Measurements from ENCODE around the gene PLEKHA8.

PLEKHA8 gene

GRCh38 chr7:30114536-30115238, 86.5 kb downstream of the PLEKHA8 start:
- no peak for DNase-seq

- no peak for DNase-seq
These were observed 87.6 kb downstream of the PLEKHA8 start for GRCh38 chr7:30115709-30116297.

DNA sequence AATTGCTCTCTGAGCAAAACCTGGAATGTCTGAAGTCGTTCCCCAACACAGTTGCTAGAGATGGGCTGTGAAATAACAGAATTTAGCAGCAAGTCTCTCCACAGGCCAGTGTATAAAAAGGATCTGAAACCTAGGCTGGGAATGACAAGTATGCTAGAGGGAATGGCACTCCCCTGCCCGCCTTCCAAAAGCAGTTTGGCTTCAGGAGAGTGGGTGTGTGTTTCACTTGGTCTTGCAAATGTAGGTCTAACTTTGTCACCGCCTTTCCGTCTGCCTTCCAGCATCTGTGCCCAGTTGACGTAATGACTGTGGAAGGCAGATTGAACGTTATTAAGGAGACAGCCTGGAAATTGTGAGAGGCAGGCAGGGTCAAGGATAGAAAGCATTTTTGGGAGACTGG, 88.6 kb downstream of the PLEKHA8 start:
- no peak for DNase-seq

DNA sequence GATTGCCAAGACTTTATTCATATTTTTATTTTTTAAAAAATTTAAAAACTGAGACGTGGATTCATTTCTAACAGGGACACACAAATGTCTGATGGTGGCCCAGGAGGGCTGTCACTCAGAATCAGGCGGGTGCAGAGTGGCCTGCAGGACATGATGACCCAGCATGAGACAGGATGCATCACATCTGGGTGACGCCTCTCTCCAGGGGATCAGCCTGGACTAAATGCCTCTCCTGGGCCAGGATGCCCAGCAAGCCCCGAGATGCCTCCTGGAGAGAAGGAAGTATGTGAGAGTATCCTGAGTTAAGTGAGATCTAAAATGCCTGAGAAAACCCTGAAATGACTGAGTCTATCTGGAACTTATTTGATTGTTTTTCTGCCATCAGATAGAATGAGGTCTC, 89.7 kb downstream of the PLEKHA8 start:
- DNase-seq: no peak

DNA sequence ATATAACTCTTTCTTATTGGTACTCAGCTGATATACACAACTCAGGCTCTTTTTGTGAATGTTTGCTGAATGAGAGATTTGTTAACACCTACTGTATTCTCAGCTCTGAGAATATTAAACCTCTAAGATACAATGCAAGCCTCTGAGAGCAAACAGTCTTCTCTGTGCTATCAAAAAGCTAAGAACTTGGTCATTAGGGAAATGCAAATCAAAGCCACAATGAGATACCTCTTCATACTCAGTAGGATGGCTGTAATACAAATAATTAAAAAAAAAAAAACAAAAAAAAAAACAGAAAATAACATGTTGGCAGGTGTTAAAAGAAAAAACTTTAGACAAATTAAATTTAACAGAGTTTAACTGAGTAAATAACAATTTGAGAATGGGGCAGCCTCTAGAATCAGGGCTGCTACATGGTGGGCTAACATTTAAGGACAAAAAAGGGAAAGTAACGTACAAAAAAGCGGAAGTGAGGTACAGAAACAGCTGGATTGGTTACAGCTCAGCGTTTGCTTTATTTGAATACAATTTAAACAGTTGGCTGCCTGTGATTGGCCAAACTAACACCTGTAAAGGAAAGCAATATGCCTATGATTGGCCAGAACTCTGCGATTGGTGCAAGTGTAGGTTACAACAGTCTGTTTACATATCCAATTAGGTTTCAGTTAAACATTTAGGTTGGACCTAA, 91.8 kb downstream of the PLEKHA8 start:
- DNase-seq: no peak

- no peak for DNase-seq
These were observed 105.8 kb downstream of the PLEKHA8 start for GRCh38 chr7:30133736-30134610.

DNA sequence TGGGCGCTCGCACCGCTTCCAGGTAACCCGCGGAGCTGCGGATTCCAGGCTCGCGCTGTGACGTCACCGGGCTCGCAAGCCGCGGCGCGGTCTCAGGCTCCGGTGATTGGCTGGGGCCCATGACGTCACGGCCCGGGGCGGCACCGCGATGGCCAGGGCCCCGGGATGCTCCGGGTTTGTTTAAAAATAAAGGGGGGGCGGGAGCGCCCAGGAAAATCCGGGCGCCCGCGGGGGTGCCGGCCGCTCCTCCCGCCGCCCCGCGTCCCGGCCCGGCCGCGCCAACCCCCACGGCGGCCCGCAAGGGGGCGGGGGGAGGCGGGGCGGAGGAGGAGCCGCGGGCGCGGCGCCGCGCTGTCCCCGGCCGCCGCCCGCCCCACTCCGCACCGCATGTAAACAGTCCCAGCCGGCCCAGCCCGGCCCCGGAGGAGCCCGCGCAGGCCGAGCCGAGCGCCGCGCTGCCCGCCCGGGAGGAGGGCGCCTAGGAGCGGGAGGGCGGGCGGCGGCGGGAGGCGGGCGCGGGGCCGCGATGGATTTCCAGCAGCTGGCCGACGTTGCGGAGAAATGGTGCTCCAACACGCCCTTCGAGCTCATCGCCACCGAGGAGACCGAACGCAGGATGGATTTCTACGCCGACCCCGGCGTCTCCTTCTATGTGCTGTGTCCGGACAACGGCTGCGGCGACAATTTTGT, 106.5 kb downstream of the PLEKHA8 start, which contains the start of gene MTURN:
Gene MTURN (plus strand): TSS at position 376 of the 690 bp plus-strand sequence. CDS start 151 bp downstream, at position 527.
- peak; percentile 96 for DNase-seq

GRCh38 chr7:30135301-30136116, 107.3 kb downstream of the PLEKHA8 start:
- DNase-seq: peak; percentile 59

- DNase-seq: no peak
These were observed 108.0 kb downstream of the PLEKHA8 start for GRCh38 chr7:30136117-30136731.

DNA sequence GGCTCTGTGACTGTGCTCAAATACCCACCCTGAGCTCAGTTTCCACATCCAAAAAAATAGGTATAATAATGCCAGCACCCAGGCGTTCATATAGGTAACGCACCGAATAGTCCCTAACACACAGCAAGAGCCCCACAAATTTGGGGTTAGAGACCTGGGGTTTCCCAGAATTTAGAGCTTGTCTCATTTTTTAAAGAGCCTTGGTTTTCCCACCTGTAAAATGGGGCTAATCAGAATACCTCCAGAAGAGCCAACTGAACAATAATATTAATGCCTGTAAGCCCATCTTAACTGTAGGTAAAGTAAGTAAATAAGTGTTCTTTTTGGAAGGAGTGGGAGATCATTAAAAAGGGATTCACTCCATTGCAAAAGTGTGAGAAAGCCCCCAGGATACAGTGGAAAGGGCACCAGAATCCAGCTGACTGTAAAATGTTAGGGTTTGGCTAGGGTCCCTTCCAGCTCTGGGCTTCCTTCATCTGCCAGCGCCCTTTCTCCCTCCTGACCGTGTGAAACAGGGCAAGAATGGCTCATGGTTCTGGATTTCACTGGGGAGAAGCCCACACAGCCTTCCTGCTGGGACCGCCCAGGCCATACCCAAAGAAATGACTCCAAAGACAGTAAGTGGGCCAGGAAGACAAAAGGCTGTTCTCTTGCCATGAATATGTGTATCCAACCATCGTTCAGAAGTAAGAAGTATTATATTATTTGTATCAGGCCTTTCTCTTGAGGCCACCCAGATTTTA, 108.7 kb downstream of the PLEKHA8 start:
- DNase-seq: no peak

DNA sequence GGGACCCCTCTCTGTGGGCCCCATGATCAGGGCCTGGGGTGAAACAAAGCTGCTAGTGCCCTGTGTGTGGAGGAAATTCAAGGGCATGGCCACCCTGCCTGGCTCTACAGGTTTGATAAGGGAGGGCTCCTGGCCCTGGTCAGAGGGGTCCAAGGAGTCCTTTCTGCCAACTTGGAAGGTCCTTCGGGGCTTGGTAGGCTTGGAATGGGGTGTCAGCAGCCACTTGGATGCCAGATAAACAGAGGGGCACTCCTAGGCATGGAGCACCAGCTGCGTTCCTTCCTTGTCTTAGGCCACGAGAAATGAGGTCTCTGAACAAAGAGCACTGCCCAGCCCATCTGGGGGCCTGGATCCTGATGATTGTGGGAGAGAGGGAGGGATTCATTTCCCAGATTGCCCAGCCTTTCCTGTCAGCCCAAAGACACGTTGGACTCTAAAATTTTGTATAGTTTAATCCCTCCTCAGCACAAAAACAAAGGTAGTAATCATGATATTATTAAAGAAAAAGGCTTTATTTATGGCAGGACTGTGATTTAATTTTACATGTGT, 111.7 kb downstream of the PLEKHA8 start:
- DNase-seq: no peak

DNA sequence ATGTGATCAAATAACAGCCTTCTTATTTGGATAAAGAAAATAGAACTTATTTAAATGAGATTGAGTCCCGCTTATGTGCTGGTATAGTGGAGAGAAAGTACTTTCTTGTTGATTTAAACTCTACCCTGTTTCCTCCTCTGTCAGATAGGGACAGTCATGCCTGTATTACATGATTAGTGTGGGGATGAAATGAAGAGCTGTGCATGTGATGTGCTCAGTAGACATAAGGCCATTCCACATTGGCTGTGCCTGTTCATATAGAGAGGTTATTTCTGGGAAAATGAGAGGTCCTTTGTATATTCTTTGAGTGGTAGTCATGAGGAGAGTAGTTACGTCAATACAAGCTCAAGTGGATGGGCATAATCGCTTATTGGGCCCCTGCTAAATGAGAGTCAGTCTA, 112.2 kb downstream of the PLEKHA8 start:
- no peak for DNase-seq

GRCh38 chr7:30142710-30143109, 114.5 kb downstream of the PLEKHA8 start:
- peak; percentile 76 for DNase-seq

DNA sequence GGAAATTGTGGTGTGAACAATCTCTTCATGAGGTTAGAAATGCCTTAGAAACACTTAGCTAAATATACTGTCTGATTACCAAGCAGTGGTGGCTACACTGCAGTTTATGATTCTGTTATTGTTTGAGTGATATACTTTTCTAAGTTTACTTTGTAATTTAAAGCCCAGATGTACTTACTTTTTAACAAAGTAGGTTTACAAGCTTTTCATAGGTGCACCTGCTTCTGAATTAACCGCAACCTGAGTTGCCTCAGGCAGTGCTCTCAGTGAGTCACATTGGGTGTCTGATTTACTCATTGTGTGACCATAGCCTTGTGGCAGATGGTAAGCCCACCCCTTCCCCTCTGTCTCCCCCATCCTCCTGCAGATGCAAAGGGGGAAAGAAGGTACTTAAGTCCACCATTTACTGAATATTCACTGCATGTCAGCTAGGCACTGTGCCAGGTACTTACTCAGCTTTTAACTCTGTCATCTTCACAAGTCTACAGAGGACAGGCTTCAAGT, 115.6 kb downstream of the PLEKHA8 start:
- peak; percentile 90 for DNase-seq

DNA sequence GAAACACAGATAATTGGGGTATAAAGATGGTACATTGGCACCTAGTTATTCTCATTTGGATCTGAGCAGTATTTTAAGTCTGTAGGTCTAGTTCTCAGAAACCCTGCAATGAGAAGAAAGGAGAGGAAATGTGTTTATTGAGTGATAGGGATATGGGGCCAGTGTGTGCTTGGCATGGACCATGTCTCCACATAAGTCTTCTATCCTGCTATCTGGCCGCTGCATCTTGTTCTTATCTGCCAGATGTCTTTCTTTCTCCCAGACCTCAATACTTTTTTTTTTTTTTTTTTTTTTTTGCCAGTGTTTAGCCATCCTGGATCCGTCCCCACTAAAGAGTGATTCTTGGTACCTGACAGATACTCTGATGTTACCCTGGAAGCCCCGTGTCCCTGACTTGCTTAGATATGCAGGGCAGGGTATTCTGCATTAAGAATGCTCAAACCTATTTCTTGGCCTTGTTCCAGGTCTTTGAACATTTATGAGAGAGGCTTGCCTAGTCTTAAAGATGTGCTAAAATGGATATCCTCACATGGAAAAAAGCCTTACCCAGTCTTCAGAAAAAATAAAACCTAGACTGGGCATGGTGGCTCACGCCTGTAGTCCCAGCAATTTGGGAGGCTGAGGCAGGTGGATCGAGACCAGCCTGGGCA, 116.6 kb downstream of the PLEKHA8 start:
- no peak for DNase-seq

GRCh38 chr7:30145426-30145970, 117.3 kb downstream of the PLEKHA8 start:
- no peak for DNase-seq

DNA sequence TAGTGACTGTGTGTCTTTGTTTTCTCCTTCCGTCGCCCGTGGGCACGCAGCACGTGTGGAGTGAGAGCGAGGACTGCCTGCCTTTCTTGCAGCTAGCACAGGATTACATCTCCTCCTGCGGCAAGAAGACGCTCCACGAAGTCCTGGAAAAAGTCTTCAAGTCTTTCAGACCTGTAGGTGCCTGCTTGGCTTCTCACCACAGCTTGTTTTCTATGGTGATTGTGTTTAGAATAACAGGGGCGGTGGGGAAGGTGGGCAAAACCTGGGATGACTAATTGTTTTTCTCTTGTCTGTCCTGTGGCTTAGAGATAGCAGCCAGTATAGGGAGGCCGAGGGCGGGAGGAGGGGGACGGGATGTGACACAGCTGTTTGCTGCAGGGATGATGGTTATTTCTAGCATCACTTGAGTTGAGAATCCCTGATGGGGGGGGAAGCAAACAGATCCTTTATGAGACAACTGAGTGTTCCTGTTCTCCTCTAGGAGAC, 118.0 kb downstream of the PLEKHA8 start:
- DNase-seq: no peak

DNA sequence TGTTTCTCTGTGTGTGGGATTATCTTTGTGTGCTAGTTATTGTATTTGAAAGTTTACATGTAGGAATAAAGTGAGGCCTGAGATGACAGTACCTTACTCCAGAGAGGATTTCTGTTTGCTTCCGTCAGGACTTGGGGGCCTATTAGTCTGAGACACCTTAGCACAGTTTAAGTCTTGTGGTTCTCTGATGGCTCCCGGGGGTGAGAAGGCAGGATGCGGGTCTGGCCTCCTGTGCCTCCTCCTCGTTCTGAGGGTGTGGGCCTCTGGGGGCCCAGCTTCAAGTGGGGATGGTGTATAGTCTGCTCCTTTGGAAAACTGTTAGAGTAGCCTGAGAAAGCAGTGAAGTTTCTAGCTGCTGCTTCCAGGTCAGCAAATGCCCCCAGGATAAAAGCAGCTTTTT, 119.0 kb downstream of the PLEKHA8 start:
- no peak for DNase-seq

DNA sequence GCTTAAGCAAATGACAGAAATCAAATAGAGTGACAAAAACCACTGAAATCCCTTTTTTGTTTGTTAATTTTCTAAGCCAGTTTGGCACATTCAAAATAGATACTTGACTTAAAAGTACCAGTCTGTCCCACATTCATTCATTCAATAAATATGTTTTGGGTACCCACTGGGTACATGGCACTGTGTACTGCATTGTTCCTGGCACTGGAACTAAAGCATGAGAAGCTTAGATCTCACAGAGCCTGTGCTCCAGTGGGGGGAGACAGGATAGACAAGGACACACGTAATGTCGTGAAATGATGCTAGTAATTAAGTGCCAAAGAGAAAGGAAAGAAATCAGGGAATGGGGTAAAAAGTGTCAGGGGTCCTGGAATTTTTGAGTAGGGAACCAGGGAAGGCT, 119.6 kb downstream of the PLEKHA8 start:
- no peak for DNase-seq
